ENCODE measurements around the gene CDC42BPB.

Gene CDC42BPB

GRCh38 chr14:103014466-103015228 is 42.7 kb downstream of the CDC42BPB start:
- H3K4me2 ChIP-seq (ENCODE audit: low read depth, low read length), result no peak overlapping the region
- no peaks in the 10 kb centered on the region for H4K20me1 ChIP-seq (ENCODE audit: insufficient read depth, low read length)

GRCh38 chr14:103013028-103013427 is 44.3 kb downstream of the CDC42BPB start:
- Histone ChIP-seq H4K20me1 (ENCODE audit: insufficient read depth, low read length) (no peaks in the 10 kb centered on the region), H3K9me2 (replicated peaks; ENCODE audit: insufficient read depth, low read length) (no peaks in the 10 kb centered on the region), H3K9me3 (replicated peaks; ENCODE audit: insufficient read depth, low read length) (no peaks in the 10 kb centered on the region), H3F3A (ENCODE audit: insufficient read depth, low read length) (no peaks in the 10 kb centered on the region), H3K4me1 (ENCODE audit: low read length) (no peaks in the 10 kb centered on the region), H3K36me3 (replicated peaks; ENCODE audit: insufficient read depth, low read length) (no peaks in the 10 kb centered on the region), H3K79me2 (ENCODE audit: low read length) (no peaks in the 10 kb centered on the region), H3K4me3 (ENCODE audit: low read length) (no peak overlapping the region), H3K27me3 (replicated peaks; ENCODE audit: insufficient read depth, low read length) (no peaks in the 10 kb centered on the region), H3K9ac (ENCODE audit: low read length) (no peak overlapping the region), H3K27ac (ENCODE audit: low read length) (no peak overlapping the region), H3K4me2 (ENCODE audit: low read depth, low read length) (no peak overlapping the region), H2AFZ (ENCODE audit: low read length) (no peak overlapping the region)
- DNase-seq, result no peak
- TF ChIP-seq EZH2 (optimal IDR thresholded peaks at IDR 0.05; ENCODE audit: low read depth, low read length) (no peak), CTCF (IDR thresholded peaks at IDR 0.05; ENCODE audit: low read length) (no peak), EZH2phosphoT487 (IDR thresholded peaks at IDR 0.05; ENCODE audit: low read length) (no peak)

More at GRCh38 chr14:103014466-103015228, 42.7 kb downstream of the CDC42BPB start:
- Histone ChIP-seq H3K4me1 (ENCODE audit: low read length) (no peaks in the 10 kb centered on the region), H3K36me3 (replicated peaks; ENCODE audit: insufficient read depth, low read length) (no peaks in the 10 kb centered on the region), H3K27ac (ENCODE audit: low read length) (no peak overlapping the region), H2AFZ (ENCODE audit: low read length) (no peak overlapping the region), H3K79me2 (ENCODE audit: low read length) (no peaks in the 10 kb centered on the region), H3K9me2 (replicated peaks; ENCODE audit: insufficient read depth, low read length) (no peaks in the 10 kb centered on the region), H3F3A (ENCODE audit: insufficient read depth, low read length) (no peaks in the 10 kb centered on the region), H3K9me3 (replicated peaks; ENCODE audit: insufficient read depth, low read length) (no peaks in the 10 kb centered on the region), H3K9ac (ENCODE audit: low read length) (no peak overlapping the region), H3K27me3 (replicated peaks; ENCODE audit: insufficient read depth, low read length) (no peaks in the 10 kb centered on the region), H3K4me3 (ENCODE audit: low read length) (no peak overlapping the region)
- TF ChIP-seq EZH2 (optimal IDR thresholded peaks at IDR 0.05; ENCODE audit: low read depth, low read length) (no peak), CTCF (IDR thresholded peaks at IDR 0.05; ENCODE audit: low read length) (no peak), EZH2phosphoT487 (IDR thresholded peaks at IDR 0.05; ENCODE audit: low read length) (no peak)
- no peak for DNase-seq

GRCh38 chr14:103009559-103009958 is 47.8 kb downstream of the CDC42BPB start:
- H2AFZ ChIP-seq (ENCODE audit: low read length), result no peak overlapping the region
- H3K4me3 ChIP-seq (ENCODE audit: low read length), result no peak overlapping the region
- H3K9me3 ChIP-seq (replicated peaks; ENCODE audit: insufficient read depth, low read length), result no peaks in the 10 kb centered on the region
- no peak overlapping the region for H3K4me2 ChIP-seq (ENCODE audit: low read depth, low read length)
- no peaks in the 10 kb centered on the region for H3K4me1 ChIP-seq (ENCODE audit: low read length)
- no peaks in the 10 kb centered on the region for H3F3A ChIP-seq (ENCODE audit: insufficient read depth, low read length)
- no peak for DNase-seq
- no peak overlapping the region for H3K9ac ChIP-seq (ENCODE audit: low read length)
- TF ChIP-seq EZH2phosphoT487 (IDR thresholded peaks at IDR 0.05; ENCODE audit: low read length) (no peak), CTCF (IDR thresholded peaks at IDR 0.05; ENCODE audit: low read length) (no peak), EZH2 (optimal IDR thresholded peaks at IDR 0.05; ENCODE audit: low read depth, low read length) (no peak)
- no peaks in the 10 kb centered on the region for H3K36me3 ChIP-seq (replicated peaks; ENCODE audit: insufficient read depth, low read length)
- H3K27ac ChIP-seq (ENCODE audit: low read length), result no peak overlapping the region
- H4K20me1 ChIP-seq (ENCODE audit: insufficient read depth, low read length), result no peaks in the 10 kb centered on the region
- no peaks in the 10 kb centered on the region for H3K9me2 ChIP-seq (replicated peaks; ENCODE audit: insufficient read depth, low read length)
- no peaks in the 10 kb centered on the region for H3K79me2 ChIP-seq (ENCODE audit: low read length)
- H3K27me3 ChIP-seq (replicated peaks; ENCODE audit: insufficient read depth, low read length), result no peaks in the 10 kb centered on the region
